A549 (cell line): ENCODE measurements around the gene CHCHD6.

Source experiments
- CBX8 ChIP-seq: fragments of 200-600 bp; sonication (generic); IDR thresholded peaks from 2 replicates; pipeline ENCODE4 v1.6.1; 2016
- CTCF ChIP-seq: fragments of >200 bp; sonication (Bioruptor Twin); formaldehyde crosslinking; IDR thresholded peaks from 3 replicates; pipeline ENCODE4 v1.5.1; 2016
- MAX ChIP-seq: IDR thresholded peaks from 2 replicates; pipeline ENCODE4 v1.6.1; 2012
- MAZ ChIP-seq: fragments of 150-350 bp; IDR thresholded peaks from 2 replicates; pipeline ENCODE4 v1.6.1; 2014; ENCODE audit warnings: antibody characterized with exemption, low read depth, low read length, borderline replicate concordance
- POLR2A ChIP-seq: IDR thresholded peaks from 2 replicates; pipeline ENCODE4 v1.6.1; 2012; ENCODE audit warnings: mild to moderate bottlenecking, low read length
- POLR2AphosphoS2 ChIP-seq: conservative IDR thresholded peaks from 2 replicates; pipeline ENCODE4 v1.6.1; 2012; ENCODE audit warnings: low read length, improper control_type of control experiment, inconsistent platforms
- RAD21 ChIP-seq, 2 experiments: fragments of >200 bp in 1 of 2; sonication (Bioruptor Twin) in 1 of 2; formaldehyde crosslinking in 1 of 2; IDR thresholded peaks in 1 of 2; conservative IDR thresholded peaks in 1 of 2; 2 replicates in 1 of 2; 3 replicates in 1 of 2; pipeline ENCODE4 v1.6.1; 2012 to 2018; ENCODE audit warnings: inconsistent platforms in 1 of 2
- REST ChIP-seq: fragments of 200-600 bp; sonication (generic); IDR thresholded peaks from 2 replicates; pipeline ENCODE4 v1.6.1; 2016; ENCODE audit warnings: antibody characterized with exemption, mild to moderate bottlenecking, moderate library complexity
- RFX5 ChIP-seq: fragments of 450-650 bp; IDR thresholded peaks from 2 replicates; pipeline ENCODE4 v1.7.1; 2014; ENCODE audit warnings: antibody characterized with exemption, mild to moderate bottlenecking, moderate library complexity
- USF2 ChIP-seq: fragments of 450-650 bp; IDR thresholded peaks from 2 replicates; pipeline ENCODE4 v1.6.1; 2014; ENCODE audit warnings: antibody characterized with exemption
- ZNF302 ChIP-seq: fragments of 250-450 bp; sonication (Bioruptor Pico); IDR thresholded peaks from 2 replicates; pipeline ENCODE4 v1.9.0; 2021; ENCODE audit warnings: inconsistent platforms, mild to moderate bottlenecking, moderate library complexity

- no peak for TF ChIP-seq RAD21 (conservative IDR thresholded peaks at IDR 0.05 in 1 of 2, IDR thresholded peaks at IDR 0.05 in 1 of 2)
- TF ChIP-seq CTCF: no peak
- no peak for TF ChIP-seq MAZ
- TF ChIP-seq REST: no peak
- TF ChIP-seq MAX: peak; percentile 38; the same call in 1 of the 2 replicates
- TF ChIP-seq POLR2AphosphoS2: no peak
- no peak for TF ChIP-seq ZNF302 (CRISPR knock-in tag)
- no peak for TF ChIP-seq POLR2A
- no peak for TF ChIP-seq RFX5
- TF ChIP-seq CBX8: no peak
- no peak for TF ChIP-seq USF2
Measured at GRCh38 chr3:126782536-126782935, 78.5 kb downstream of the CHCHD6 start.
